HG03060 (cell line): Measurements from ENCODE around the gene APCDD1.

Experiments
- ATAC-seq: cut with Tn5 transposase; IDR thresholded peaks from one replicate; pipeline ENCODE4 v1.9.1; 2021; ENCODE audit warnings: low read depth, moderate number of reproducible peaks; ENCODE audit not compliant: unreplicated experiment

The APCDD1 gene

GRCh38 chr18:10453806-10454680 is at the start of gene APCDD1:
Gene APCDD1 (plus strand): TSS chr18:10454635. CDS start chr18:10454982, 347 bp downstream.
- no peak for ATAC-seq

GRCh38 chr18:10405014-10405493 is 49.4 kb upstream of the APCDD1 start:
- ATAC-seq: no peak

GRCh38 chr18:10405816-10406663 is 48.4 kb upstream of the APCDD1 start:
- ATAC-seq: no peak

- no peak for ATAC-seq
Observed at GRCh38 chr18:10408131-10408530, 46.3 kb upstream of the APCDD1 start.

- ATAC-seq: no peak
Observed at GRCh38 chr18:10409041-10409440, 45.4 kb upstream of the APCDD1 start.

GRCh38 chr18:10410472-10411308 is 43.7 kb upstream of the APCDD1 start:
- ATAC-seq: no peak

- ATAC-seq: no peak
Observed at GRCh38 chr18:10412933-10413332, 41.5 kb upstream of the APCDD1 start.

- no peak for ATAC-seq
Observed at GRCh38 chr18:10413722-10414121, 40.7 kb upstream of the APCDD1 start.

GRCh38 chr18:10414293-10414842 is 40.1 kb upstream of the APCDD1 start:
- ATAC-seq: no peak

- no peak for ATAC-seq
Observed at GRCh38 chr18:10416065-10416464, 38.4 kb upstream of the APCDD1 start.

GRCh38 chr18:10417191-10417590 is 37.2 kb upstream of the APCDD1 start:
- no peak for ATAC-seq

GRCh38 chr18:10417664-10418063 is 36.8 kb upstream of the APCDD1 start:
- no peak for ATAC-seq

GRCh38 chr18:10418836-10419235 is 35.6 kb upstream of the APCDD1 start:
- no peak for ATAC-seq

GRCh38 chr18:10419420-10420103 is 34.9 kb upstream of the APCDD1 start:
- no peak for ATAC-seq

GRCh38 chr18:10420561-10421352 is 33.7 kb upstream of the APCDD1 start:
- no peak for ATAC-seq

- no peak for ATAC-seq
Observed at GRCh38 chr18:10421859-10422258, 32.6 kb upstream of the APCDD1 start.

GRCh38 chr18:10422731-10423130 is 31.7 kb upstream of the APCDD1 start:
- ATAC-seq: no peak

GRCh38 chr18:10424585-10425307 is 29.7 kb upstream of the APCDD1 start:
- ATAC-seq: no peak
